Measurements from ENCODE around the gene PHACTR1.

- TF ChIP-seq POLR2A (IDR thresholded peaks at IDR 0.05) = no peak
- TF ChIP-seq CTCF (IDR thresholded peaks at IDR 0.05) = no peak
Observed at GRCh38 chr6:12969966-12970365, 253.4 kb downstream of the PHACTR1 start.
